Mesendoderm (in vitro differentiated cells): ENCODE data around the gene RBM38.

ENCODE experiments used
- DNase-seq: peaks from one replicate; pipeline ENCODE4 v3.0.0; 2013
- H2AK5ac ChIP-seq: 2 replicates; pipeline ENCODE4 v1.6.1; 2013; ENCODE audit warnings: low read length, inconsistent platforms
- H2BK120ac ChIP-seq: 2 replicates; pipeline ENCODE4 v1.6.1; 2013; ENCODE audit warnings: low read depth, mild to moderate bottlenecking, low read length, moderate library complexity, mixed read lengths
- H2BK15ac ChIP-seq: replicated peaks from 2 replicates; pipeline ENCODE4 v1.6.1; 2013; ENCODE audit warnings: low read depth, mild to moderate bottlenecking, moderate library complexity
- H2BK5ac ChIP-seq: 2 replicates; pipeline ENCODE4 v1.6.1; 2013; ENCODE audit warnings: low read length, inconsistent platforms
- H3K18ac ChIP-seq: 2 replicates; pipeline ENCODE4 v1.6.1; 2013; ENCODE audit warnings: mild to moderate bottlenecking, low read length, mixed read lengths
- H3K23ac ChIP-seq: one replicate; pipeline ENCODE4 v1.6.1; 2013; ENCODE audit warnings: low read length
- H3K27ac ChIP-seq: 2 replicates; pipeline ENCODE4 v1.5.1; 2013; ENCODE audit warnings: low read depth, mild to moderate bottlenecking, inconsistent platforms, low read length, moderate library complexity
- H3K27me3 ChIP-seq: 2 replicates; pipeline ENCODE4 v1.6.1; 2013; ENCODE audit warnings: low read length, control low read depth, mild to moderate bottlenecking, inconsistent platforms; ENCODE audit not compliant: insufficient read depth, poor library complexity
- H3K36me3 ChIP-seq: 2 replicates; pipeline ENCODE4 v1.6.1; 2013; ENCODE audit warnings: low read length, inconsistent platforms; ENCODE audit not compliant: control insufficient read depth, insufficient read depth
- H3K4ac ChIP-seq: one replicate; pipeline ENCODE4 v1.6.1; 2013; ENCODE audit warnings: low read depth, mild to moderate bottlenecking, low read length, moderate library complexity
- H3K4me1 ChIP-seq: 2 replicates; pipeline ENCODE4 v1.6.1; 2013; ENCODE audit warnings: low read depth, low read length, inconsistent platforms; ENCODE audit not compliant: control insufficient read depth
- H3K4me2 ChIP-seq: 2 replicates; pipeline ENCODE4 v1.6.1; 2013; ENCODE audit warnings: low read length
- H3K4me3 ChIP-seq: 2 replicates; pipeline ENCODE4 v1.5.1; 2013; ENCODE audit warnings: mild to moderate bottlenecking, low read length
- H3K56ac ChIP-seq: one replicate; pipeline ENCODE4 v1.6.1; 2013; ENCODE audit warnings: low read length
- H3K79me1 ChIP-seq: 2 replicates; pipeline ENCODE4 v1.6.1; 2013; ENCODE audit warnings: low read length, inconsistent platforms
- H3K79me2 ChIP-seq: 2 replicates; pipeline ENCODE4 v1.6.1; 2013; ENCODE audit warnings: mild to moderate bottlenecking, low read length; ENCODE audit not compliant: control insufficient read depth, insufficient read depth
- H3K9ac ChIP-seq: 2 replicates; pipeline ENCODE4 v1.6.1; 2013; ENCODE audit warnings: low read length, inconsistent platforms
- H4K5ac ChIP-seq: one replicate; pipeline ENCODE4 v1.6.1; 2013; ENCODE audit warnings: low read length
- H4K8ac ChIP-seq: one replicate; pipeline ENCODE4 v1.6.1; 2013; ENCODE audit warnings: low read depth, mild to moderate bottlenecking, control low read depth, low read length, moderate library complexity
- WGBS: extraction: QIAGEN DNeasy Blood & Tissue Kit; methylation state at CpG from one replicate; pipeline ENCODE4 v1.1.7; 2013; ENCODE audit warnings: low lambda C conversion rate, missing lambda C conversion rate; ENCODE audit not compliant: insufficient coverage; ENCODE audit errors: extremely low coverage; 5-methylcytosine and 5-hydroxymethylcytosine counted together

Gene RBM38

GRCh38 chr20:57375652-57376230 lies 15.5 kb upstream of the RBM38 start:
- H3K79me1 ChIP-seq: no peaks in the 10 kb centered on the region
- H3K56ac ChIP-seq: no peak overlapping the region
- H3K27ac ChIP-seq: no peak overlapping the region
- H4K8ac ChIP-seq: no peak overlapping the region
- H3K9ac ChIP-seq: no peak overlapping the region
- no peak overlapping the region for H3K18ac ChIP-seq
- H2BK15ac ChIP-seq: no peak overlapping the region
- no peak overlapping the region for H2AK5ac ChIP-seq
- H4K5ac ChIP-seq: no peak overlapping the region
- H2BK120ac ChIP-seq: no peak overlapping the region
- H3K4me1 ChIP-seq: no peaks in the 10 kb centered on the region
- peaks cover 28% of the 10 kb centered on the region for H3K36me3 ChIP-seq
- no peaks in the 10 kb centered on the region for H3K79me2 ChIP-seq
- no peak for DNase-seq
- no peak overlapping the region for H3K4me3 ChIP-seq
- H3K27me3 ChIP-seq: no peaks in the 10 kb centered on the region
- H2BK5ac ChIP-seq: no peak overlapping the region
- no peak overlapping the region for H3K23ac ChIP-seq
- WGBS: no CpG with 5 or more reads among the region's 10 CpGs
- H3K4ac ChIP-seq: no peak overlapping the region
- no peak overlapping the region for H3K4me2 ChIP-seq

GRCh38 chr20:57377350-57377749 lies 13.8 kb upstream of the RBM38 start:
- Histone ChIP-seq H4K8ac (no peak overlapping the region), H3K18ac (no peak overlapping the region), H4K5ac (no peak overlapping the region), H3K79me2 (no peaks in the 10 kb centered on the region), H3K9ac (no peak overlapping the region), H3K4me2 (no peak overlapping the region), H3K27ac (no peak overlapping the region), H3K4ac (no peak overlapping the region), H3K27me3 (no peaks in the 10 kb centered on the region), H2BK5ac (no peak overlapping the region), H3K23ac (no peak overlapping the region), H3K56ac (no peak overlapping the region), H2BK120ac (no peak overlapping the region), H3K4me3 (no peak overlapping the region), H2AK5ac (no peak overlapping the region), H3K4me1 (no peaks in the 10 kb centered on the region), H3K79me1 (no peaks in the 10 kb centered on the region), H3K36me3 (peaks cover 20% of the 10 kb centered on the region), H2BK15ac (no peak overlapping the region)
- DNase-seq: no peak
- WGBS: no CpG with 5 or more reads among the region's 13 CpGs

GRCh38 chr20:57378107-57378506 lies 13.1 kb upstream of the RBM38 start:
- Histone ChIP-seq H2BK15ac (no peak overlapping the region), H3K36me3 (peaks cover 20% of the 10 kb centered on the region), H4K8ac (no peak overlapping the region), H3K4me2 (no peak overlapping the region), H3K9ac (no peak overlapping the region), H2BK120ac (no peak overlapping the region), H2BK5ac (no peak overlapping the region), H3K79me1 (no peaks in the 10 kb centered on the region), H4K5ac (no peak overlapping the region), H3K4me3 (no peak overlapping the region), H3K56ac (no peak overlapping the region), H3K4ac (no peak overlapping the region), H3K23ac (no peak overlapping the region), H3K27me3 (no peaks in the 10 kb centered on the region), H3K4me1 (no peaks in the 10 kb centered on the region), H3K27ac (no peak overlapping the region), H3K18ac (no peak overlapping the region), H2AK5ac (no peak overlapping the region), H3K79me2 (no peaks in the 10 kb centered on the region)
- no peak for DNase-seq
- no CpG with 5 or more reads among the region's 16 CpGs for WGBS

GRCh38 chr20:57378646-57379262 lies 12.4 kb upstream of the RBM38 start:
- Histone ChIP-seq H3K79me1 (no peaks in the 10 kb centered on the region), H2BK5ac (no peak overlapping the region), H3K9ac (no peak overlapping the region), H2BK120ac (no peak overlapping the region), H3K23ac (no peak overlapping the region), H2BK15ac (no peak overlapping the region), H3K27ac (no peak overlapping the region), H3K4me3 (no peak overlapping the region), H3K18ac (no peak overlapping the region), H4K8ac (no peak overlapping the region), H3K4ac (no peak overlapping the region), H3K79me2 (no peaks in the 10 kb centered on the region), H3K56ac (no peak overlapping the region), H3K27me3 (no peaks in the 10 kb centered on the region), H3K4me1 (no peaks in the 10 kb centered on the region), H2AK5ac (no peak overlapping the region), H3K36me3 (peaks cover 20% of the 10 kb centered on the region), H4K5ac (no peak overlapping the region), H3K4me2 (no peak overlapping the region)
- no peak for DNase-seq
- no CpG with 5 or more reads among the region's 4 CpGs for WGBS

GRCh38 chr20:57379263-57379647 lies 11.9 kb upstream of the RBM38 start:
- Histone ChIP-seq H3K9ac (no peak overlapping the region), H3K56ac (no peak overlapping the region), H3K27me3 (no peaks in the 10 kb centered on the region), H3K23ac (no peak overlapping the region), H3K27ac (no peak overlapping the region), H2BK5ac (no peak overlapping the region), H3K4me2 (no peak overlapping the region), H3K36me3 (peaks cover 18% of the 10 kb centered on the region), H3K4me1 (no peaks in the 10 kb centered on the region), H2AK5ac (no peak overlapping the region), H3K79me1 (no peaks in the 10 kb centered on the region), H4K8ac (no peak overlapping the region), H2BK120ac (no peak overlapping the region), H3K4me3 (no peak overlapping the region), H2BK15ac (no peak overlapping the region), H4K5ac (no peak overlapping the region), H3K18ac (no peak overlapping the region), H3K4ac (no peak overlapping the region), H3K79me2 (no peaks in the 10 kb centered on the region)
- no peak for DNase-seq
- WGBS: no CpG with 5 or more reads among the region's 5 CpGs
